ENCODE data around the gene CNPY3.

DNA sequence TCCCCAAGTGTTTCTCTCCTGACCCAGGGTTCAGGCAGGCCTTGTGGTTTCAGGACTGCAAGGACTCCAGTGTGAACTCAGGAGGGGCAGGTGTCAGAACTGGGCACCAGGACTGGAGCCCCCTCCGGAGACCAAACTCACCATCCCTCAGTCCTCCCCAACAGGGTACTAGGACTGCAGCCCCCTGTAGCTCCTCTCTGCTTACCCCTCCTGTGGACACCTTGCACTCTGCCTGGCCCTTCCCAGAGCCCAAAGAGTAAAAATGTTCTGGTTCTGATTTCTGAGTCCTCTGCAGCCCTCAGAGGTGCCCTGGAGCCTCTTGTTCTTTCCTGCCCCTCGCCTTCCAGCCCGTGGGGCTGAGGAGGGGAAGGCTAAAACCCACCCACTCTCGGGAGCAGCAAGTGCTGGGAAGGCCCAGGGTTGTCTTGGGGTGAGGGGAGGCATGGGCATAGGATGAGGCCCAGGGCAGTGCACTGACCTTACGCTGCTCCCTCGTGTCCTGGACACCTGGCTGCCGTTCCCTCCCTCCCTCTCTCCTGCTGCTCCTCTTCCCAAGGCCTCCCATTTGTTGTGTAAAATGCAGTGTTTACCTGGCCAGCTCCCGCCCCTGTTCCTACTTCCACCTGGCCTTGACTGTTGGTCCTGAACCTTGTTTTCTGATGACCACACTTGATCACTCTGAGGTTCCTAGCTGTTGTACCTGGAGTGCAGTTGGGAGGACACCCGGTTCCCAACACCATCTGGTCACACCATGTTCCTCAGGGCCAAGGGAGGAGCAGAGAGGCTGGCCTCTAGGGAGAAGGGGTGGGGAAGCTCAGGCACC is 9.9 kb downstream of the CNPY3 start:
- TF ChIP-seq POLR2A (IDR thresholded peaks at IDR 0.05), result peak; percentile 60 to 64 (median 64)
- TF ChIP-seq, protein P1, sequence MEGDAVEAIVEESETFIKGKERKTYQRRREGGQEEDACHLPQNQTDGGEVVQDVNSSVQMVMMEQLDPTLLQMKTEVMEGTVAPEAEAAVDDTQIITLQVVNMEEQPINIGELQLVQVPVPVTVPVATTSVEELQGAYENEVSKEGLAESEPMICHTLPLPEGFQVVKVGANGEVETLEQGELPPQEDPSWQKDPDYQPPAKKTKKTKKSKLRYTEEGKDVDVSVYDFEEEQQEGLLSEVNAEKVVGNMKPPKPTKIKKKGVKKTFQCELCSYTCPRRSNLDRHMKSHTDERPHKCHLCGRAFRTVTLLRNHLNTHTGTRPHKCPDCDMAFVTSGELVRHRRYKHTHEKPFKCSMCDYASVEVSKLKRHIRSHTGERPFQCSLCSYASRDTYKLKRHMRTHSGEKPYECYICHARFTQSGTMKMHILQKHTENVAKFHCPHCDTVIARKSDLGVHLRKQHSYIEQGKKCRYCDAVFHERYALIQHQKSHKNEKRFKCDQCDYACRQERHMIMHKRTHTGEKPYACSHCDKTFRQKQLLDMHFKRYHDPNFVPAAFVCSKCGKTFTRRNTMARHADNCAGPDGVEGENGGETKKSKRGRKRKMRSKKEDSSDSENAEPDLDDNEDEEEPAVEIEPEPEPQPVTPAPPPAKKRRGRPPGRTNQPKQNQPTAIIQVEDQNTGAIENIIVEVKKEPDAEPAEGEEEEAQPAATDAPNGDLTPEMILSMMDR (IDR thresholded peaks at IDR 0.05), result peak in 2 of 7 experiments; percentile 20 to 26

All from body of pancreas (tissue), 4 donors.